GM12878 (cell line): ENCODE measurements around the gene LSMEM2. TPM values are rescaled to one million over a fixed set of nuclear protein-coding genes. Genes with fewer than 3 reads are reported as not detected.

Experiments
- ATF7 ChIP-seq: fragments of 450-650 bp; IDR thresholded peaks from 2 replicates; pipeline ENCODE4 v1.6.1; 2016; ENCODE audit warnings: low read depth, mild to moderate bottlenecking
- BACH1 ChIP-seq: fragments of 450-650 bp; IDR thresholded peaks from 2 replicates; pipeline ENCODE4 v1.6.1; 2017; ENCODE audit warnings: mild to moderate bottlenecking, borderline replicate concordance
- CEBPZ ChIP-seq: fragments of 150-350 bp; IDR thresholded peaks from 2 replicates; pipeline ENCODE4 v1.6.1; 2016; ENCODE audit warnings: low read depth, low read length
- CHD1 ChIP-seq: IDR thresholded peaks from 2 replicates; pipeline ENCODE4 v1.6.1; 2012; ENCODE audit warnings: low read depth, low read length, improper control_type of control experiment
- CUX1 ChIP-seq: IDR thresholded peaks from 2 replicates; pipeline ENCODE4 v1.6.1; 2012; ENCODE audit warnings: improper control_type of control experiment, low read depth, low read length; ENCODE audit not compliant: insufficient replicate concordance
- EP300 ChIP-seq, 2 experiments: fragments of 150-350 bp in 1 of 2; IDR thresholded peaks; 2 replicates each; pipeline ENCODE4 v1.6.1; 2011 to 2012; ENCODE audit warnings: low read depth in 2 of 2, low read length in 2 of 2, borderline replicate concordance in 1 of 2, improper control_type of control experiment in 1 of 2, inconsistent platforms in 1 of 2; ENCODE audit not compliant: control insufficient read depth in 1 of 2
- FOXK2 ChIP-seq: fragments of 450-650 bp; IDR thresholded peaks from 2 replicates; pipeline ENCODE4 v1.6.1; 2017; ENCODE audit warnings: mild to moderate bottlenecking, moderate library complexity
- KAT2A ChIP-seq: conservative IDR thresholded peaks from 2 replicates; pipeline ENCODE4 v1.6.1; 2011; ENCODE audit warnings: low read depth, low read length; ENCODE audit not compliant: control insufficient read depth
- MEF2A ChIP-seq: IDR thresholded peaks from 2 replicates; pipeline ENCODE4 v1.6.1; 2011; ENCODE audit warnings: low read depth, mild to moderate bottlenecking, low read length, moderate library complexity; ENCODE audit not compliant: insufficient read depth
- NBN ChIP-seq: fragments of 450-650 bp; IDR thresholded peaks from 2 replicates; pipeline ENCODE4 v1.6.1; 2016
- PKNOX1 ChIP-seq: fragments of 450-650 bp; IDR thresholded peaks from 2 replicates; pipeline ENCODE4 v1.6.1; 2016; ENCODE audit warnings: mild to moderate bottlenecking
- YY1 ChIP-seq: IDR thresholded peaks from 2 replicates; pipeline ENCODE4 v1.6.1; 2011; ENCODE audit warnings: low read depth, mild to moderate bottlenecking, low read length
- polyA plus RNA-seq, 11 experiments: library from polyadenylated mRNA; depleted of rRNA in 4 of 11; unstranded in 6 of 11; stranded (reverse) in 5 of 11; fragments of >200 nt; fragmentation: Nextera tagmentation in 4 of 11; fragmentation: Illumina TruSeq in 1 of 11; extraction: Ambion mirVana in 4 of 11; extraction: Trizol in 1 of 11; gene quantifications; 1 replicate in 1 of 11; 2 replicates in 10 of 11; pipeline versions ENCODE4 v1.2.1 to v1.2.3, GENCODE V29; 2011 to 2016; ENCODE audit warnings: inconsistent platforms in 2 of 11, missing spikeins in 2 of 11, low read depth in 1 of 11
- total RNA-seq, 4 experiments: library from RNA; depleted of rRNA in 3 of 4; stranded (reverse); fragments of >200 nt in 3 of 4; fragmentation: Illumina TruSeq in 1 of 4; extraction: Trizol in 1 of 4; gene quantifications; 2 replicates each; pipeline versions ENCODE4 v1.2.1 to v1.2.3, GENCODE V29; 2013 to 2021
- TF ChIP-seq, protein P1 (sequence below): IDR thresholded peaks from 2 replicates; pipeline ENCODE4 v1.6.1; 2011; ENCODE audit warnings: mild to moderate bottlenecking, low read depth, low read length, moderate library complexity; ENCODE audit not compliant: insufficient replicate concordance
- TF ChIP-seq, protein P2 (sequence below): fragments of 450-650 bp; IDR thresholded peaks from 2 replicates; pipeline ENCODE4 v1.6.1; 2016; ENCODE audit warnings: mild to moderate bottlenecking, moderate library complexity, borderline replicate concordance

Gene LSMEM2
- total and polyA plus RNA-seq, 10 of the 15 experiments (the other 5 are each of a cell fraction or from before 2014, with no cell fraction given) = 0.17 TPM; not detected in 9

GRCh38 chr3:50237133-50237651 lies 41.7 kb upstream of the LSMEM2 start (continued):
- no peak for TF ChIP-seq CEBPZ
- TF ChIP-seq CUX1 = no peak
- TF ChIP-seq BACH1 = 0 out of 2 replicates have a peak, but pooled peaks have one; percentile 14
- no peak for TF ChIP-seq NBN
- no peak for TF ChIP-seq EP300 (IDR thresholded peaks at IDR 0.05; ENCODE audit: borderline replicate concordance in 1 of 2, control insufficient read depth in 1 of 2, low read depth in 2 of 2, low read length in 2 of 2)
- TF ChIP-seq, protein P1, sequence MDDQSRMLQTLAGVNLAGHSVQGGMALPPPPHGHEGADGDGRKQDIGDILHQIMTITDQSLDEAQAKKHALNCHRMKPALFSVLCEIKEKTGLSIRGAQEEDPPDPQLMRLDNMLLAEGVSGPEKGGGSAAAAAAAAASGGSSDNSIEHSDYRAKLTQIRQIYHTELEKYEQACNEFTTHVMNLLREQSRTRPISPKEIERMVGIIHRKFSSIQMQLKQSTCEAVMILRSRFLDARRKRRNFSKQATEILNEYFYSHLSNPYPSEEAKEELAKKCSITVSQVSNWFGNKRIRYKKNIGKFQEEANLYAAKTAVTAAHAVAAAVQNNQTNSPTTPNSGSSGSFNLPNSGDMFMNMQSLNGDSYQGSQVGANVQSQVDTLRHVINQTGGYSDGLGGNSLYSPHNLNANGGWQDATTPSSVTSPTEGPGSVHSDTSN = no peak
- TF ChIP-seq YY1 = peak; percentile 89
- no peak for TF ChIP-seq ATF7
- no peak for TF ChIP-seq FOXK2
- TF ChIP-seq PKNOX1 = no peak
- no peak for TF ChIP-seq KAT2A
- TF ChIP-seq, protein P2, sequence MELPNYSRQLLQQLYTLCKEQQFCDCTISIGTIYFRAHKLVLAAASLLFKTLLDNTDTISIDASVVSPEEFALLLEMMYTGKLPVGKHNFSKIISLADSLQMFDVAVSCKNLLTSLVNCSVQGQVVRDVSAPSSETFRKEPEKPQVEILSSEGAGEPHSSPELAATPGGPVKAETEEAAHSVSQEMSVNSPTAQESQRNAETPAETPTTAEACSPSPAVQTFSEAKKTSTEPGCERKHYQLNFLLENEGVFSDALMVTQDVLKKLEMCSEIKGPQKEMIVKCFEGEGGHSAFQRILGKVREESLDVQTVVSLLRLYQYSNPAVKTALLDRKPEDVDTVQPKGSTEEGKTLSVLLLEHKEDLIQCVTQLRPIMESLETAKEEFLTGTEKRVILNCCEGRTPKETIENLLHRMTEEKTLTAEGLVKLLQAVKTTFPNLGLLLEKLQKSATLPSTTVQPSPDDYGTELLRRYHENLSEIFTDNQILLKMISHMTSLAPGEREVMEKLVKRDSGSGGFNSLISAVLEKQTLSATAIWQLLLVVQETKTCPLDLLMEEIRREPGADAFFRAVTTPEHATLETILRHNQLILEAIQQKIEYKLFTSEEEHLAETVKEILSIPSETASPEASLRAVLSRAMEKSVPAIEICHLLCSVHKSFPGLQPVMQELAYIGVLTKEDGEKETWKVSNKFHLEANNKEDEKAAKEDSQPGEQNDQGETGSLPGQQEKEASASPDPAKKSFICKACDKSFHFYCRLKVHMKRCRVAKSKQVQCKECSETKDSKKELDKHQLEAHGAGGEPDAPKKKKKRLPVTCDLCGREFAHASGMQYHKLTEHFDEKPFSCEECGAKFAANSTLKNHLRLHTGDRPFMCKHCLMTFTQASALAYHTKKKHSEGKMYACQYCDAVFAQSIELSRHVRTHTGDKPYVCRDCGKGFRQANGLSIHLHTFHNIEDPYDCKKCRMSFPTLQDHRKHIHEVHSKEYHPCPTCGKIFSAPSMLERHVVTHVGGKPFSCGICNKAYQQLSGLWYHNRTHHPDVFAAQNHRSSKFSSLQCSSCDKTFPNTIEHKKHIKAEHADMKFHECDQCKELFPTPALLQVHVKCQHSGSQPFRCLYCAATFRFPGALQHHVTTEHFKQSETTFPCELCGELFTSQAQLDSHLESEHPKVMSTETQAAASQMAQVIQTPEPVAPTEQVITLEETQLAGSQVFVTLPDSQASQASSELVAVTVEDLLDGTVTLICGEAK = no peak
- peak; percentile 81; the same call in 1 of the 2 replicates for TF ChIP-seq CHD1
- TF ChIP-seq MEF2A = no peak
